Prostate gland (tissue), 2 donors: Measurements from ENCODE around the gene CACNA1A. TPM values are rescaled to one million over a fixed set of nuclear protein-coding genes. Genes with fewer than 3 reads are reported as not detected.

Experiments
- DNase-seq: peaks from one replicate; pipeline ENCODE4 v3.0.0-alpha.2; 2019; ENCODE audit warnings: low spot score
- H3K27ac ChIP-seq, 2 donors: fragments of 200-600 bp; sonication (generic); 2 replicates each; pipeline ENCODE4 v1.5.1; 2017 to 2019
- H3K27me3 ChIP-seq: fragments of 200-600 bp; sonication (generic); replicated peaks from 2 replicates; pipeline ENCODE4 v1.5.1; 2019; ENCODE audit not compliant: insufficient read depth
- H3K36me3 ChIP-seq, 2 donors: fragments of 200-600 bp; sonication (generic); 1 replicate in 1 of 2; 2 replicates in 1 of 2; pipeline versions ENCODE4 v1.5.1 to v1.8.1; 2017 to 2019
- H3K4me1 ChIP-seq: fragments of 200-600 bp; sonication (generic); replicated peaks from 2 replicates; pipeline ENCODE4 v1.5.1; 2019
- H3K4me3 ChIP-seq, 2 donors: fragments of 200-600 bp; sonication (generic); 2 replicates each; pipeline ENCODE4 v1.5.1; 2017 to 2019
- H3K9me3 ChIP-seq: fragments of 200-600 bp; sonication (generic); 2 replicates; pipeline ENCODE4 v1.5.1; 2017
- POLR2A ChIP-seq: fragments of 450-650 bp; IDR thresholded peaks from one replicate; pipeline ENCODE4 v1.6.1; 2016; ENCODE audit warnings: antibody characterized with exemption, mild to moderate bottlenecking
- POLR2AphosphoS5 ChIP-seq: sonication (generic); formaldehyde crosslinking; IDR thresholded peaks from one replicate; pipeline ENCODE4 v1.6.1; 2017; ENCODE audit warnings: antibody characterized with exemption
- WGBS: methylation state at CpG from one replicate; pipeline ENCODE4 v1.1.5; 2018; 5-methylcytosine and 5-hydroxymethylcytosine counted together
- intact Hi-C: fragments of 100-400 bp; cut with DNase I; formaldehyde crosslinking; loops from one replicate; pipeline ENCODE4 v1.14.2; 2022
- total RNA-seq, 2 donors: library from RNA; depleted of rRNA; stranded (reverse); fragments of >200 nt; gene quantifications; one replicate each; pipeline ENCODE4 v1.1.0, GENCODE V29; 2016
- TF ChIP-seq, protein P1 (sequence below), 4 experiments: fragments of 200-600 bp in 2 of 4; fragments of 450-650 bp in 2 of 4; sonication (generic) in 2 of 4; IDR thresholded peaks; 1 replicate in 3 of 4; 2 replicates in 1 of 4; pipeline ENCODE4 v1.5.1; 2016 to 2019; ENCODE audit warnings: antibody characterized with exemption in 4 of 4, mild to moderate bottlenecking in 2 of 4, moderate library complexity in 2 of 4

The CACNA1A gene
- total RNA-seq, 2 donors from 2014 or later, result 0.46 to 12.4 TPM

GRCh38 chr19:13314761-13315160 lies 191.5 kb downstream of the CACNA1A start:
- Histone ChIP-seq H3K9me3 (no peaks in the 10 kb centered on the region), H3K27ac (no peak overlapping the region), H3K36me3 (no peaks in the 10 kb centered on the region), H3K4me3 (no peak overlapping the region), H3K27me3 (no peaks in the 10 kb centered on the region), H3K4me1 (no peaks in the 10 kb centered on the region)
- no peak for DNase-seq
- WGBS, result 70% methylated on average over 3 of the region's 3 CpGs
- no peak for TF ChIP-seq POLR2A
- TF ChIP-seq POLR2AphosphoS5, result no peak
- TF ChIP-seq, protein P1, sequence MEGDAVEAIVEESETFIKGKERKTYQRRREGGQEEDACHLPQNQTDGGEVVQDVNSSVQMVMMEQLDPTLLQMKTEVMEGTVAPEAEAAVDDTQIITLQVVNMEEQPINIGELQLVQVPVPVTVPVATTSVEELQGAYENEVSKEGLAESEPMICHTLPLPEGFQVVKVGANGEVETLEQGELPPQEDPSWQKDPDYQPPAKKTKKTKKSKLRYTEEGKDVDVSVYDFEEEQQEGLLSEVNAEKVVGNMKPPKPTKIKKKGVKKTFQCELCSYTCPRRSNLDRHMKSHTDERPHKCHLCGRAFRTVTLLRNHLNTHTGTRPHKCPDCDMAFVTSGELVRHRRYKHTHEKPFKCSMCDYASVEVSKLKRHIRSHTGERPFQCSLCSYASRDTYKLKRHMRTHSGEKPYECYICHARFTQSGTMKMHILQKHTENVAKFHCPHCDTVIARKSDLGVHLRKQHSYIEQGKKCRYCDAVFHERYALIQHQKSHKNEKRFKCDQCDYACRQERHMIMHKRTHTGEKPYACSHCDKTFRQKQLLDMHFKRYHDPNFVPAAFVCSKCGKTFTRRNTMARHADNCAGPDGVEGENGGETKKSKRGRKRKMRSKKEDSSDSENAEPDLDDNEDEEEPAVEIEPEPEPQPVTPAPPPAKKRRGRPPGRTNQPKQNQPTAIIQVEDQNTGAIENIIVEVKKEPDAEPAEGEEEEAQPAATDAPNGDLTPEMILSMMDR (IDR thresholded peaks at IDR 0.05), result no peak
- intact Hi-C loops, result no loop called here

- no peak overlapping the region for H3K4me3 ChIP-seq
- intact Hi-C loops, result no loop called here
- DNase-seq, result no peak
- no peaks in the 10 kb centered on the region for H3K27me3 ChIP-seq
- H3K9me3 ChIP-seq, result no peaks in the 10 kb centered on the region
- no peaks in the 10 kb centered on the region for H3K36me3 ChIP-seq
- 88% methylated on average over 2 of the region's 2 CpGs for WGBS
- H3K4me1 ChIP-seq, result no peaks in the 10 kb centered on the region
- H3K27ac ChIP-seq, result no peak overlapping the region
- TF ChIP-seq POLR2A (no peak), POLR2AphosphoS5 (no peak)
- TF ChIP-seq, protein P1 (IDR thresholded peaks at IDR 0.05), result no peak
These were observed 192.4 kb downstream of the CACNA1A start for GRCh38 chr19:13313875-13314274.

GRCh38 chr19:13309864-13310263 lies 196.4 kb downstream of the CACNA1A start:
- WGBS, result 78% methylated on average over 8 of the region's 8 CpGs
- no peaks in the 10 kb centered on the region for H3K9me3 ChIP-seq
- H3K27me3 ChIP-seq, result no peaks in the 10 kb centered on the region
- DNase-seq, result no peak
- H3K27ac ChIP-seq, result no peak overlapping the region
- intact Hi-C loops, result no loop called here
- no peaks in the 10 kb centered on the region for H3K4me1 ChIP-seq
- H3K36me3 ChIP-seq, result no peaks in the 10 kb centered on the region
- TF ChIP-seq, protein P1 (IDR thresholded peaks at IDR 0.05), result no peak
- TF ChIP-seq POLR2AphosphoS5 (no peak), POLR2A (no peak)
- no peak overlapping the region for H3K4me3 ChIP-seq

GRCh38 chr19:13303381-13304129 lies 202.7 kb downstream of the CACNA1A start:
- no peak for TF ChIP-seq POLR2A
- no peak for TF ChIP-seq POLR2AphosphoS5
- TF ChIP-seq, protein P1 (IDR thresholded peaks at IDR 0.05), result no peak
- Histone ChIP-seq H3K4me3 (no peak overlapping the region), H3K36me3 (no peaks in the 10 kb centered on the region), H3K27ac (no peak overlapping the region), H3K4me1 (no peaks in the 10 kb centered on the region), H3K27me3 (peaks cover 11% of the 10 kb centered on the region), H3K9me3 (no peaks in the 10 kb centered on the region)
- no peak for DNase-seq
- WGBS, result 67% methylated on average over 24 of the region's 24 CpGs
- intact Hi-C loops, result no loop called here
